HG02571 (cell line): ENCODE data around the gene RPAP2.
"Not testable (repeated sequence)": the region's sequence is repeated elsewhere in the genome, so short reads cannot be mapped to it uniquely, and the experiment has no call there.

Experiments used
- ATAC-seq: cut with Tn5 transposase; IDR thresholded peaks from one replicate; pipeline ENCODE4 v1.9.1; 2021; ENCODE audit warnings: mild to moderate bottlenecking, moderate library complexity; ENCODE audit not compliant: unreplicated experiment

The RPAP2 gene

DNA sequence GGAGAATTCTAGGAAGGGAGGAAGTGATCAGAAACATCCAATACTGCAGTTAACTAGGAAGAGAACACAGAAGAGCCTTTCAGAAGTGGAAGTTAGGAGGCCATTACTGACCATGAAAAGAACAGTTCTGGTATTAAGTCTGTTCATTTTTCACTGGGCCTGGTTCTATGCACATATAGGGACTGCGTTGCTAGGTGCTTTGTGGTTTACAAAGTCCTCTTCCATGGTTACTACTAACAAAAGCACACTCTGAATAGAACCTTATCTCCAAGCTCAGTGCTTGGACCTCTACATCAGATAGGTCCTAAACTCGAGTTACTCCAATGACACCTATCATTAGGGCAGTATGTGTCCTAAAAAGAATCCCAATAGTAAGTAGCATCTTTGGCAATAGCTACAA is 75.4 kb downstream of the RPAP2 start:
- no peak for ATAC-seq

DNA sequence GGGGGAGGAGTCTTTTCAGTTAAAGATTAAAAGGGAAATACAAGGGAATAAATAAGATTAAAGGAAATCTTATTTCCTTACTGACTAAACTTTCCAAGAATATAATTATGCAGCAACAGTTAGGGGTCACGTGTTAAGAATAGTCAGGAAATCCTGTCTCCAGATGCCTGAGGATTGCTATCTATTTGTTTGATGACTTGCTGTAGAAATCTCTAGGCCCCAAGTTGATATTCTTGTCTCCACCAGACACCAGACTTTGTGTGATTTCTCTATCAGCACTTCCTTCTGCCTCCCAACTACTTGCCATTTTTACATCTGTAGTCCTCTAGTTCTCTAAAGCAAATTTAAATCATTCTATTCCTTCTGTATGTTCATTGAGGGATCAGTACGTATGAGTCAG is 77.5 kb downstream of the RPAP2 start:
- no peak for ATAC-seq

GRCh38 chr1:92377991-92378390 is 79.1 kb downstream of the RPAP2 start:
- ATAC-seq: not testable (repeated sequence)

DNA sequence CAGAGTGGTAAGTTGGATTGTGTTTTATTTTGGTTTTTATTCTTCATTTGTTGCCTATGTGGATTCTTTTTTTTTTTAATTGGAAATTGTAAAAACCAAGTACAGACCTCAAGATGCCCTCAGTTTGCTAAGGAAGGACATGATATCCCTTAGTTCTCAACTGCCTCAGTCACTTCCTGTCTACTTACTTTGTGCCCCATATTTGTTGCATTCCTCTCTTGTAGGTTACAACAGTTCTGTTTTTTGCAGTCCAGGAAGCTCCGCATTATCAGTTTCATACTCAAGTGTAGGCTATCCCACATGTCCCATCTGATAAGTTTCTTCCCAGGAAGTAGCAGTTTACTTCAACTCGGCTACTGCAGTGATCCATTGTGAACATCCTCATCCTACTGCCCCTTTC is 82.0 kb downstream of the RPAP2 start:
- ATAC-seq: no peak

GRCh38 chr1:92393966-92394365 is 95.1 kb downstream of the RPAP2 start:
- ATAC-seq: not testable (repeated sequence)

GRCh38 chr1:92398519-92398918 is 99.7 kb downstream of the RPAP2 start:
- ATAC-seq: no peak

- peak; percentile 84 for ATAC-seq
These were observed 100.2 kb downstream of the RPAP2 start for GRCh38 chr1:92399076-92399475.

- ATAC-seq: no peak
These were observed 105.8 kb downstream of the RPAP2 start for GRCh38 chr1:92404661-92405060.

DNA sequence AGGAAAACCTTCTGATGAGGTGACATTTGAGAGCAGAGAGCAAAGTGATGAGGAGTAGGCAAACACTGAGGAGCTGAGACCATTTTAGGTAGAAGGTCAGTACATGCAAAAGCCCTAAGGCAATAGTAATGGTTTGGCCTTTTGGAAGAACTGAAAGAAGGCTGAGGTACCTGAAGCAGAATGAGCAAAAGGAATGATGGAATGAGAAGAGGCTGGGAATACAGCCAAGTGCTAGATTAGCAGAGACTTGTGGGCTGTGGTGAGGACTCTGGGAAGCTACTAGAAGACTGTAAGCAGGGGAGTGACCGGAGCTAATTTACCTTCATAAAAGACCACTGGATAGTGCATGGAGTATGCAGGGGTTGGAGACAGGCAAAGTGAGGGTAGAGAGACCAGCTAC is 110.0 kb downstream of the RPAP2 start:
- ATAC-seq: no peak

GRCh38 chr1:92409946-92410549 is 111.2 kb downstream of the RPAP2 start:
- ATAC-seq: no peak

- no peak for ATAC-seq
These were observed 111.8 kb downstream of the RPAP2 start for GRCh38 chr1:92410706-92411105.

DNA sequence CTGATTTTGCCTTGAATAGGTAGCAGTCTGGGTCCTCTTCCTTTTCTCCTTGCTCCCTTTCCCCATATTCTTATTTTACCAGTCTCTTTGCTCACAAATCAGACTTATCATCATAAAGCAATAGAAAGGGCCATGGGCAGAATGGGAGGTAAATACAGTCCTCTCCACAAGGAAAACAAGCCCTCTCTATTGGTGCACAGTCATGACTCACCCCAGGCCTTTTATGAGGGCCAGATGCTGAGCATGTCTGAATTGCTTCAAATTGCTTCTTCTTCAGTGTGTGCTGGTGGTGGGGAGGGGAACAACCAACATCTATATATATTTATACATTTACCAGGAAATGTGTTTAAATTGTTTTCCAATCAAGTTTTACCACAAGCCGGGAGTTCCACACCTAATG is 112.7 kb downstream of the RPAP2 start:
- no peak for ATAC-seq

DNA sequence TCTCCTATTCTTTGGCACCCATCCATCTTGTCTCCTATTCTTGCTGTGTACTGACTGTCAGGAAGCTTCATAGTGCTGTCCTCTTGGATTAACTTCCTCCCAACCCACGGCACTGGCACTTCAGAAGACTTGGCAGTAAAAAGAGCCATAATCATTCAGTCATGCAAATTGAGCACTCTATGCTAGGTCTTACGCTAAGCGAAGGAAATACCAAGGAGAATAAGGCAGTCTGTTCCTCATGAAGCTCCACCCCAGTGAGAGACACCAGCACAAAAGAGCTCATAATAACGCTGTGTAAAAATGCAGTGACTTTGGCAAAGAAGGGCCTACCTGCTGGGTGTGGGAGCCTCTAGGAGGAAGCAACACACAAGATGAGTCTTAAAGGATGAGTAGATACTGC is 120.8 kb downstream of the RPAP2 start:
- ATAC-seq: no peak

DNA sequence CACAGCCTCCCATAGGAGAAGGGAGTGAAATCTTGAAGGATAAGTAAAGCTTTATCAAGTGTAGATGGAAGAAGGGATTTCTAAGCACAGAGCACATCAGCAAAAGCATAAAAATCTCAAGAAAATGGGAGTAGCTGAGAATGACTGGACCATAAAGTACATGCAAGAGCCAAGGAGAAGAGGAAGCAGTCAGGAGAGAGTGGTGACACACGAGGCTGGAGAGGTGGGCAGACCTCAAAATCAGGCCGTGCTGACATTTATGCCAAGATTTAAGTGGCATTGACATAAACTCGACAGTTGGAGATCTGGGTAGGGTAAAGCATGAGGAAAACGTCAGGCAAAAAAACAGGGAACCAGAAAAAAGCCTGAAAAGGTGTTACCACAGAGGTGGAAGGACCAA is 125.5 kb downstream of the RPAP2 start:
- ATAC-seq: no peak

DNA sequence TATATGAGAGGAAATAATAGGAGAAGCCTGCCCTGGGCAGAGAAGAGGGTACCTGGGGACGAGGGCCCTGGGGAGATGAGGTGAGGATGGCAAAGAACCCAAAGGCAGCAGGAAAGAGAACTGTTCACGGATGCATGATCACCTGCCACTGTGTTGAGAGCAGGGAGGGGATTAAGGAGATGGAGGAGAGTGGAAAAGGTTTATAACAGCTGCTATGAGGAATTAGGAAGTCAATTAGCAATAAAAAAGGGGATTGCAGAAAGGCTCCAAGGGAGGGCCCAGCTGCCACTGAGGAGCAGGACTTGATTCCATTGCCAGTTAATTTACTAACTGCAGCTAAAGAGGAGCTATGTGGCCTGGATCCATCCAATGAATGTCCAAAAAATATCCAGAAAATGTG is 126.8 kb downstream of the RPAP2 start:
- ATAC-seq: no peak

DNA sequence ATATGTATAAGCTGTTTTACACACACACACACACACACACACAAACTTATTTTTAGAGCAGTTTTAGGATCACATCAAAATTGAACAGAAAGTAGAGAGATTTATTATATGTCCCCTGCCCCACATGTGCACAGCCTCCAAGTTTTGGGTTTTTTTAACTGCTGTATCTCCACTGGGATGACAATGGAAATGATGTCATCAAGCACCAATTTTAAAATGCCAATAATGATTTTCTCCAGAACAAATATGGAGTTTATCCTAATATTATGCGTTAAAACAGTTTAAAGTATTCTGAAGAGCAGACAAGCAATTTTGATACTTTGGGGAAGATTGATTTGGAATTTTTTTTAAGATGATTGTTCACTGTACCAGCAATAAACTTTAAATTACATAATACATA is 131.2 kb downstream of the RPAP2 start:
- no peak for ATAC-seq

DNA sequence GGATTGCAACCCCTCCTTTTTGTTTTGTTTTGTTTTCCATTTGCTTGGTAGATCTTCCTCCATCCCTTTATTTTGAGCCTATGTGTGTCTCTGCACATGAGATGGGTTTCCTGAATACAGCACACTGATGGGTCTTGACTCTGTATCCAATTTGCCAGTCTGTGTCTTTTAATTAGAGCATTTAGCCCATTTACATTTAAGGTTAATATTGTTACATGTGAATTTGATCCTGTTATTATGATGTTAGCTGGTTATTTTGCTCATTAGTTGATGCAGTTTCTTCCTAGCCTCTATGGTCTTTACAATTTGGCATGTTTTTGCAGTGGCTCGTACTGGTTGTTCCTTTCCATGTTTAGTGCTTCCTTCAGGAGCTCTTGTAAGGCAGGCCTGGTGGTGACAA is 135.7 kb downstream of the RPAP2 start:
- ATAC-seq: not testable (repeated sequence)

GRCh38 chr1:92439291-92439690 is 140.4 kb downstream of the RPAP2 start:
- no peak for ATAC-seq

- ATAC-seq: no peak
These were observed 142.4 kb downstream of the RPAP2 start for GRCh38 chr1:92441316-92441696.

DNA sequence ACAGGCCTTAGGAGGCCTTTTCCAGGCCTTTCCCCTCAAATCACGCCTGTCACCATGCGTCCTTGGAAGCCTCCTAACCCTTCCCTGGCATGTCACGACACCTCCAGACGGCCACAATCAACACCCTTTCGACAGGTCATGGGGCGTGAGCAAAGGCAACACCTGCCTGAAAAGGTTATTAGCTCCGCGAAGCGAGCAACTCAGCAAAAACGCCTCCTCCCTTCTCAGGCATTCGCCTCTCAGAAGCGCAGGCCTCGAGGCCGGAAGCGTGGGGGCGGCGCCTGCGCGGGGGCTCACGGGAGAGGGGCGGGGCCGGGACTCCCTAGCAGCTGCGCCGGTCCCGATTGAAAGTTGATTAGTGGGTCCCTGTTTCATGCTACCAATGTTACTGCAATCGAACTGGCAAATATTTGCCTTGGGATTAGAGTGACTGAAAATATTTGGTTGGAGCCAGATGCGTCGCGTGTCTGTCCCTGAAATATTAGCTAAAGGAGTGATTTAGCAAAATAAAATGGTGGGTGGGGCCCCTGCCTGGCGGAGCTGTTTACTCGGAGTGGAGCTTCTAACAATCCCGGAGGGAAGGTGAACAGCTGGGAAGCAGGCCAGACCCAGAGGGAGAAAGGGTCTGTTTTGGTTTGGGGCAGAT is 143.0 kb downstream of the RPAP2 start:
- no peak for ATAC-seq

DNA sequence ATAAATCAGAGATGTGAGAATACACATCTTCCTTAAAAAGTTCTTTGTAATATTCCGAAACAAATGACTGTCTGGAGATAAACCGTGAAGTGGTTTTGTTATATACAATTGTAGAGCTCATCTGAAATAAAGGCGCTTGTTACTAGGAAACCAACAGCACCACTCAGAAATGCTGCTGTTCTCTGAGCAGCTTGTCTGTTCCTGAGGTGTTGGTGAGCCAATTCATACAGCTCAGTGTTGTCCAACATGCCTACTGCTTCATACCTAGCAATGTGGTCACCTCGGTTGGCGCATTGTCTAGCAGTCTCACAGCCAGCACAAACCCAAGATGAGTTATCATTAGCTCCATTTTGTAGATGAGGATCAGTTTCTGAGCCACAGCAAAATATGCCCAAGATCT is 143.5 kb downstream of the RPAP2 start:
- no peak for ATAC-seq

- ATAC-seq: no peak
These were observed 145.0 kb downstream of the RPAP2 start for GRCh38 chr1:92443893-92444292.

DNA sequence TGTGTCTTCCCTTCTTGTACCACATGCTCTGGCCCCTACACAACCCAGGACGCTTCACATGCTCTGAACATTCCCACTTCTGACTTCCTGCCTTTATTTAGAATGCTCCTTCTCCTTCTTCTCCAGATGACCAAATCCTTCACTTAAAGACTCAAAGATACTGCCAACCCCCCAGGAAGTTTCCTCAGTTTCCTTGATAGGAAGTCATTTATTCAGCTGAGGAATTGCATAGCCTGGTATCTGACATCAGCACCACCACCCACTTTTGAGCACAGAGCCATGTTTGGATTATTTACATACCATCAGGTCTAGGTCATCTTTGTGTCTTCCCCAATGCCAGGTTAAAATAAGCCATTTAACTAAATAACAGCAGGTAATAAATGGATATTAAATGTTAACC is 145.5 kb downstream of the RPAP2 start:
- no peak for ATAC-seq
